GM12878 (cell line): ENCODE results near the gene PARP6. TPM values are rescaled to one million over a fixed set of nuclear protein-coding genes. Genes with fewer than 3 reads are reported as not detected.

ENCODE experiments used
- ATAC-seq: fragments of 200-7000 bp; cut with Tn5 transposase; 3 replicates; pipeline ENCODE4 v1.9.1; 2020; ENCODE audit warnings: mild to moderate bottlenecking, moderate library complexity
- BruUV-seq: library from RNA; stranded (reverse); fragments of 400-500 nt; replicated peaks from 2 replicates; lab custom pipeline; 2021; lab: Mats Ljungman, UMichigan
- CTCF ChIA-PET: fragments of 300-600 bp; sonication (Branson Sonifier 250); formaldehyde crosslinking; extraction: SDS; loops from one replicate; lab custom pipeline; 2021; ENCODE audit warnings: inconsistent platforms; lab: Yijun Ruan, JAX
- POLR2A ChIA-PET: fragments of 350-600 bp; formaldehyde crosslinking; extraction: SDS; loops from one replicate; lab custom pipeline; 2021; ENCODE audit warnings: inconsistent platforms; lab: Charles Lee
- RAD21 ChIA-PET: fragments of 300-600 bp; sonication (Branson Sonifier 250); formaldehyde crosslinking; loops from one replicate; lab custom pipeline; 2023; ENCODE audit warnings: antibody characterized with exemption; ENCODE audit not compliant: unreplicated experiment; lab: Charles Lee
- SMC1A ChIA-PET: fragments of 300-600 bp; sonication (Branson Sonifier 250); formaldehyde crosslinking; loops from one replicate; lab custom pipeline; 2023; ENCODE audit not compliant: unreplicated experiment, uncharacterized antibody; lab: Charles Lee
- DNase-seq: peaks from one replicate; pipeline ENCODE4 v3.0.0-alpha.2; 2011; ENCODE audit warnings: low read depth, low spot score
- FAIRE-seq: peaks from 3 replicates; lab custom pipeline; 2011; peaks lifted over from hg19 to GRCh38; lab: Jason Lieb, UNC
- H2AFZ ChIP-seq: 2 replicates; pipeline ENCODE4 v1.6.0; 2011; ENCODE audit warnings: low read depth, low read length, control low read depth; ENCODE audit not compliant: control insufficient read depth
- H3K27ac ChIP-seq: 2 replicates; pipeline ENCODE4 v1.5.1; 2011; ENCODE audit warnings: control low read depth; ENCODE audit not compliant: control insufficient read depth, insufficient read depth
- H3K27me3 ChIP-seq, 2 experiments: replicated peaks in 1 of 2; 2 replicates each; pipeline versions ENCODE4 v1.6.0 to v1.6.1; 2011; ENCODE audit warnings: low read length in 1 of 2; ENCODE audit not compliant: control insufficient read depth in 2 of 2, insufficient read depth in 2 of 2
- H3K36me3 ChIP-seq, 2 experiments: 2 replicates each; pipeline ENCODE4 v1.5.1; 2011; ENCODE audit warnings: low read length in 1 of 2; ENCODE audit not compliant: control insufficient read depth in 2 of 2, insufficient read depth in 2 of 2
- H3K4me1 ChIP-seq: 2 replicates; pipeline ENCODE4 v1.6.1; 2011; ENCODE audit warnings: mild to moderate bottlenecking, low read length, moderate library complexity, mixed read lengths; ENCODE audit not compliant: control insufficient read depth, insufficient read depth
- H3K4me2 ChIP-seq: 2 replicates; pipeline ENCODE4 v1.6.0; 2011; ENCODE audit warnings: control low read depth; ENCODE audit not compliant: control insufficient read depth, insufficient read depth
- H3K4me3 ChIP-seq: fragments of 200-600 bp; sonication (generic); 2 replicates; pipeline ENCODE4 v1.5.1; 2016
- H3K79me2 ChIP-seq: 2 replicates; pipeline ENCODE4 v1.6.0; 2011; ENCODE audit warnings: low read length; ENCODE audit not compliant: control insufficient read depth, insufficient read depth
- H3K9ac ChIP-seq: 2 replicates; pipeline ENCODE4 v1.8.0; 2011; ENCODE audit warnings: low read length, control low read depth, mixed read lengths; ENCODE audit not compliant: control insufficient read depth, insufficient read depth
- H3K9me3 ChIP-seq: replicated peaks from 3 replicates; pipeline ENCODE4 v1.5.1; 2011; ENCODE audit warnings: mild to moderate bottlenecking, low read length; ENCODE audit not compliant: control insufficient read depth, insufficient read depth
- H4K20me1 ChIP-seq: 2 replicates; pipeline ENCODE4 v1.6.0; 2011; ENCODE audit not compliant: control insufficient read depth, insufficient read depth
- ESRRA ChIP-seq: IDR thresholded peaks from 2 replicates; pipeline ENCODE4 v1.6.1; 2012; ENCODE audit warnings: mild to moderate bottlenecking, low read length, improper control_type of control experiment
- MEF2A ChIP-seq: IDR thresholded peaks from 2 replicates; pipeline ENCODE4 v1.6.1; 2011; ENCODE audit warnings: low read depth, mild to moderate bottlenecking, low read length, moderate library complexity; ENCODE audit not compliant: insufficient read depth
- MYC ChIP-seq: IDR thresholded peaks from 2 replicates; pipeline ENCODE4 v1.6.1; 2011; ENCODE audit warnings: mild to moderate bottlenecking, low read length, moderate library complexity, inconsistent platforms; ENCODE audit not compliant: insufficient read depth, insufficient replicate concordance, insufficient read length, severe bottlenecking
- PAX5 ChIP-seq: IDR thresholded peaks from 2 replicates; pipeline ENCODE4 v1.6.1; 2011; ENCODE audit warnings: low read depth, low read length, borderline replicate concordance
- POLR2AphosphoS2 ChIP-seq: IDR thresholded peaks from 2 replicates; pipeline ENCODE4 v1.6.1; 2011; ENCODE audit warnings: low read depth, mild to moderate bottlenecking, low read length, improper control_type of control experiment, moderate library complexity
- WGBS: methylation state at CpG from one replicate; pipeline ENCODE4 v1.1.6; 2016; ENCODE audit warnings: low lambda C conversion rate; ENCODE audit not compliant: insufficient replicate concordance, insufficient coverage; ENCODE audit errors: missing lambda C conversion rate; 5-methylcytosine and 5-hydroxymethylcytosine counted together
- in situ Hi-C: fragments of 300-500 bp; cut with MboI; formaldehyde crosslinking; loops from 9 replicates; pipeline ENCODE4 v1.14.3; 2018; ENCODE audit warnings: mixed read lengths
- intact Hi-C: fragments of 100-400 bp; cut with micrococcal nuclease; formaldehyde crosslinking; loops from one replicate; pipeline ENCODE4 v1.14.2; 2022; ENCODE audit not compliant: unreplicated experiment
- polyA plus RNA-seq, 11 experiments: library from polyadenylated mRNA; depleted of rRNA in 4 of 11; unstranded in 6 of 11; stranded (reverse) in 5 of 11; fragments of >200 nt; fragmentation: Nextera tagmentation in 4 of 11; fragmentation: Illumina TruSeq in 1 of 11; extraction: Ambion mirVana in 4 of 11; extraction: Trizol in 1 of 11; gene quantifications; 1 replicate in 1 of 11; 2 replicates in 10 of 11; pipeline versions ENCODE4 v1.2.1 to v1.2.3, GENCODE V29; 2011 to 2016; ENCODE audit warnings: inconsistent platforms in 2 of 11, missing spikeins in 2 of 11, low read depth in 1 of 11
- total RNA-seq, 4 experiments: library from RNA; depleted of rRNA in 3 of 4; stranded (reverse); fragments of >200 nt in 3 of 4; fragmentation: Illumina TruSeq in 1 of 4; extraction: Trizol in 1 of 4; gene quantifications; 2 replicates each; pipeline versions ENCODE4 v1.2.1 to v1.2.3, GENCODE V29; 2013 to 2021
- TF ChIP-seq, protein P1 (sequence below): fragments of 450-650 bp; IDR thresholded peaks from 2 replicates; pipeline ENCODE4 v1.6.1; 2017; ENCODE audit warnings: borderline replicate concordance
- TF ChIP-seq, protein P2 (sequence below): fragments of 450-650 bp; IDR thresholded peaks from 2 replicates; pipeline ENCODE4 v1.6.1; 2017; ENCODE audit warnings: mild to moderate bottlenecking, moderate library complexity

PARP6 gene
- total and polyA plus RNA-seq, 10 of the 15 experiments (the other 5 are each of a cell fraction or from before 2014, with no cell fraction given) = 14.3 to 73.5 (median 26.9) TPM

DNA sequence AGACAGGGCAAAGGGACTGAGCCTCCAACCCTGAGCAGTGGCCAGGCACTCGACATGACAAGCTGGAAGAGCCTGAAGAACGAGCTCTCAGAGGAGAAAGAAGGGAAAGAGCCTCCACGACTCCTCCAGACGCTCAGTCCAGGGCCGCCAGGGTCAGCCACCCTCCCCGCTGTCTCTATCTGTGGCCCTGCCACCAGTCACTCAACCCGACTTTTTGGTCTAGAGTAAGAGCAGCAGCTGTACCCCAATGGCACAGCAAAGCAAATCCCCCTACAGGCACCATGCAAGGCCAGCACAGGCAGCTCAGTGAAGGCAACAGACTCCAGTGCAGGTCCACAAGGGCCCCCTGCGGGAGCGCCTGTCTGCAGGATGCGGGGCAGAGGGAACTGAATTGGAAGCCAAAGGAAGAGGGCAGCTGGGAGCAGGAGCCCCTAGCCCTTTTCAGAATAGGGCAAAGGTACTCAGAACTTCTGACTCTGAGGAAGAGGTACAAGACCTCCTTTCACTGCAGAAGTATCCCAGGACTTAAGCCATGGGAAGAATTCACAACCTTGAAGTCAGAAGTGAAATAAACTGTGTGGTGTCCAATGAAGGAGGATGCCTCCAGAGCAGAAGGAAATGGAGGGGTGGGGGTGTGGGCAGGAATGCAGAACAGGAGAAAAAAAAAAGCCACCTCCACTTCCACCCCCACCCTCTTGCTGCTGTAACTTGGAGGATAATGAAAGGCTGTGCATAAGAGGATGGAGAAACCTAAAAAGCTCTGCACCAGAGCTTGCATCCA, 66.3 kb downstream of the PARP6 start:
- no peaks in the 10 kb centered on the region for H3K9me3 ChIP-seq
- ChIA-PET SMC1A (interaction anchor here (0.6 kb wide), 1 partner anchor 67 kb away, joined by 3 read pairs; no protein-coding TSS in a partner anchor), RAD21 (interaction anchor here (0.8 kb wide), 1 partner anchor 89 kb away, joined by 4 read pairs; no protein-coding TSS in a partner anchor), POLR2A (no interaction called here), CTCF (no interaction called here)
- in situ Hi-C loops (no loop called here), intact Hi-C loops (no loop called here)
- H3K9ac ChIP-seq = no peak overlapping the region
- H3K79me2 ChIP-seq = no peaks in the 10 kb centered on the region; the same call in 1 of the 2 replicates
- WGBS = 90% methylated on average over 10 of the region's 10 CpGs
- H3K27me3 ChIP-seq = no peaks in the 10 kb centered on the region
- DNase-seq (no peak), ATAC-seq (no peak), FAIRE-seq (no peak)
- no peak overlapping the region for H3K4me2 ChIP-seq
- peaks cover 30% of the 10 kb centered on the region for H4K20me1 ChIP-seq
- BruUV-seq = TSS peak; percentile 14
- TF ChIP-seq, protein P1, sequence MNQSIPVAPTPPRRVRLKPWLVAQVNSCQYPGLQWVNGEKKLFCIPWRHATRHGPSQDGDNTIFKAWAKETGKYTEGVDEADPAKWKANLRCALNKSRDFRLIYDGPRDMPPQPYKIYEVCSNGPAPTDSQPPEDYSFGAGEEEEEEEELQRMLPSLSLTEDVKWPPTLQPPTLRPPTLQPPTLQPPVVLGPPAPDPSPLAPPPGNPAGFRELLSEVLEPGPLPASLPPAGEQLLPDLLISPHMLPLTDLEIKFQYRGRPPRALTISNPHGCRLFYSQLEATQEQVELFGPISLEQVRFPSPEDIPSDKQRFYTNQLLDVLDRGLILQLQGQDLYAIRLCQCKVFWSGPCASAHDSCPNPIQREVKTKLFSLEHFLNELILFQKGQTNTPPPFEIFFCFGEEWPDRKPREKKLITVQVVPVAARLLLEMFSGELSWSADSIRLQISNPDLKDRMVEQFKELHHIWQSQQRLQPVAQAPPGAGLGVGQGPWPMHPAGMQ = no peak
- peak; percentile 69; the same call in 1 of the 2 replicates for TF ChIP-seq POLR2AphosphoS2
- no peak overlapping the region for H2AFZ ChIP-seq
- no peak overlapping the region for H3K4me3 ChIP-seq
- H3K36me3 ChIP-seq = peaks cover 72 to 83% of the 10 kb centered on the region in 2 experiments
- no peak overlapping the region for H3K27ac ChIP-seq
- no peaks in the 10 kb centered on the region for H3K4me1 ChIP-seq

DNA sequence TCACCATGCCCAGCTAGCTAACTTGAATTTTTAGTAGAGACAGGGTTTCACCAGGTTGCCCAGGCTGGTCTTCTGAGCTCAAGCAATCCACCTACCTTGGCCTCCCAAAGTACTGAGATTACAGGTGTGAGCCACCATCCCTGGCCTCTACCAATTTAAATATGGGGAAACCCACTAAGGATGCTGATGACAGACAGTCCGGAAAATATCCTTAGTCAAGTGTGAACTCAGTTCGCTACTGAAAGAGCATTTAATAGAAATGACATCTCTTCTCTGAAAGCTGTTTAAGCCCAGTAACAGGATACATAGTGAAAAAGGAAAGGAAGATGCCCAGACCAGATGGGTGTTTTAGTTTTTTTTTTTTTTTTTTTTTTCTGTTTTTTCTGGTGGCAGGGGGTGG, 67.1 kb downstream of the PARP6 start:
- Histone ChIP-seq H3K9me3 (no peaks in the 10 kb centered on the region), H2AFZ (no peak overlapping the region), H3K4me1 (no peaks in the 10 kb centered on the region), H3K27me3 (no peaks in the 10 kb centered on the region), H3K4me2 (no peak overlapping the region), H3K9ac (no peak overlapping the region), H3K4me3 (no peak overlapping the region), H3K36me3 (peaks cover 75 to 84% of the 10 kb centered on the region in 2 experiments), H4K20me1 (peaks cover 31% of the 10 kb centered on the region), H3K27ac (no peak overlapping the region), H3K79me2 (no peaks in the 10 kb centered on the region)
- ATAC-seq = no peak
- no peak for FAIRE-seq
- no peak for DNase-seq
- in situ Hi-C loops (no loop called here), intact Hi-C loops (no loop called here)
- ChIA-PET CTCF (no interaction called here), SMC1A (interaction anchor here (0.6 kb wide), 1 partner anchor 68 kb away, joined by 3 read pairs; no protein-coding TSS in a partner anchor), RAD21 (interaction anchor here (0.6 to 0.8 kb wide), 2 partner anchors 65 to 88 kb away, joined by 3 to 4 read pairs; no protein-coding TSS in a partner anchor), POLR2A (no interaction called here)
- WGBS = 56% methylated on average over 2 of the region's 2 CpGs
- no TSS peak for BruUV-seq
- TF ChIP-seq, protein P2, sequence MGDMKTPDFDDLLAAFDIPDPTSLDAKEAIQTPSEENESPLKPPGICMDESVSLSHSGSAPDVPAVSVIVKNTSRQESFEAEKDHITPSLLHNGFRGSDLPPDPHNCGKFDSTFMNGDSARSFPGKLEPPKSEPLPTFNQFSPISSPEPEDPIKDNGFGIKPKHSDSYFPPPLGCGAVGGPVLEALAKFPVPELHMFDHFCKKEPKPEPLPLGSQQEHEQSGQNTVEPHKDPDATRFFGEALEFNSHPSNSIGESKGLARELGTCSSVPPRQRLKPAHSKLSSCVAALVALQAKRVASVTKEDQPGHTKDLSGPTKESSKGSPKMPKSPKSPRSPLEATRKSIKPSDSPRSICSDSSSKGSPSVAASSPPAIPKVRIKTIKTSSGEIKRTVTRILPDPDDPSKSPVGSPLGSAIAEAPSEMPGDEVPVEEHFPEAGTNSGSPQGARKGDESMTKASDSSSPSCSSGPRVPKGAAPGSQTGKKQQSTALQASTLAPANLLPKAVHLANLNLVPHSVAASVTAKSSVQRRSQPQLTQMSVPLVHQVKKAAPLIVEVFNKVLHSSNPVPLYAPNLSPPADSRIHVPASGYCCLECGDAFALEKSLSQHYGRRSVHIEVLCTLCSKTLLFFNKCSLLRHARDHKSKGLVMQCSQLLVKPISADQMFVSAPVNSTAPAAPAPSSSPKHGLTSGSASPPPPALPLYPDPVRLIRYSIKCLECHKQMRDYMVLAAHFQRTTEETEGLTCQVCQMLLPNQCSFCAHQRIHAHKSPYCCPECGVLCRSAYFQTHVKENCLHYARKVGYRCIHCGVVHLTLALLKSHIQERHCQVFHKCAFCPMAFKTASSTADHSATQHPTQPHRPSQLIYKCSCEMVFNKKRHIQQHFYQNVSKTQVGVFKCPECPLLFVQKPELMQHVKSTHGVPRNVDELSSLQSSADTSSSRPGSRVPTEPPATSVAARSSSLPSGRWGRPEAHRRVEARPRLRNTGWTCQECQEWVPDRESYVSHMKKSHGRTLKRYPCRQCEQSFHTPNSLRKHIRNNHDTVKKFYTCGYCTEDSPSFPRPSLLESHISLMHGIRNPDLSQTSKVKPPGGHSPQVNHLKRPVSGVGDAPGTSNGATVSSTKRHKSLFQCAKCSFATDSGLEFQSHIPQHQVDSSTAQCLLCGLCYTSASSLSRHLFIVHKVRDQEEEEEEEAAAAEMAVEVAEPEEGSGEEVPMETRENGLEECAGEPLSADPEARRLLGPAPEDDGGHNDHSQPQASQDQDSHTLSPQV = no peak
- TF ChIP-seq PAX5 (no peak), MYC (no peak), ESRRA (no peak), MEF2A (no peak)
